GM19043 (cell line): ENCODE data around the gene ACOT7.
"Not testable (repeated sequence)": the region's sequence is repeated elsewhere in the genome, so short reads cannot be mapped to it uniquely, and the experiment has no call there.

Experiments
- ATAC-seq: cut with Tn5 transposase; IDR thresholded peaks from one replicate; pipeline ENCODE4 v1.9.1; 2021; ENCODE audit warnings: low read depth; ENCODE audit not compliant: unreplicated experiment

Gene ACOT7

GRCh38 chr1:6393400-6394187 lies at the start of gene ACOT7:
Gene ACOT7, minus strand, starts transcription at chr1:6393767. Its CDS starts 368 bp downstream, at chr1:6393399.
- ATAC-seq, result peak; percentile 70

- no peak for ATAC-seq
Observed at GRCh38 chr1:6441586-6441985, 48.0 kb upstream of the ACOT7 start.

GRCh38 chr1:6440198-6441126 lies 46.9 kb upstream of the ACOT7 start:
- ATAC-seq, result no peak

GRCh38 chr1:6438047-6438525 lies 44.5 kb upstream of the ACOT7 start:
- ATAC-seq, result no peak

GRCh38 chr1:6437012-6437700 lies 43.6 kb upstream of the ACOT7 start:
- ATAC-seq, result not testable (repeated sequence)

GRCh38 chr1:6436277-6436676 lies 42.7 kb upstream of the ACOT7 start:
- ATAC-seq, result not testable (repeated sequence)

GRCh38 chr1:6435547-6435946 lies 42.0 kb upstream of the ACOT7 start:
- ATAC-seq, result no peak

- ATAC-seq, result no peak
Observed at GRCh38 chr1:6435129-6435528, 41.6 kb upstream of the ACOT7 start.

GRCh38 chr1:6434186-6434585 lies 40.6 kb upstream of the ACOT7 start:
- ATAC-seq, result no peak

- ATAC-seq, result not testable (repeated sequence)
Observed at GRCh38 chr1:6431645-6432579, 38.3 kb upstream of the ACOT7 start.

GRCh38 chr1:6429660-6430411 lies 36.3 kb upstream of the ACOT7 start:
- not testable (repeated sequence) for ATAC-seq

GRCh38 chr1:6428453-6428852 lies 34.9 kb upstream of the ACOT7 start:
- not testable (repeated sequence) for ATAC-seq

GRCh38 chr1:6427441-6428390 lies 34.1 kb upstream of the ACOT7 start:
- no peak for ATAC-seq

- no peak for ATAC-seq
Observed at GRCh38 chr1:6426972-6427350, 33.4 kb upstream of the ACOT7 start.

GRCh38 chr1:6426277-6426971 lies 32.9 kb upstream of the ACOT7 start:
- ATAC-seq, result no peak

- ATAC-seq, result no peak
Observed at GRCh38 chr1:6425658-6426057, 32.1 kb upstream of the ACOT7 start.
